ENCODE data around the gene LPCAT1. TPM values are rescaled to one million over a fixed set of nuclear protein-coding genes. Genes with fewer than 3 reads are reported as not detected.

LPCAT1 gene
- total RNA-seq, 2 donors from 2014 or later, result 17.5 to 22.7 TPM

GRCh38 chr5:1555808-1556731 is 32.3 kb upstream of the LPCAT1 start:
- ATAC-seq (no peak), DNase-seq (no peak)
- intact Hi-C loops (cut with DNase I), result no loop called here

DNA sequence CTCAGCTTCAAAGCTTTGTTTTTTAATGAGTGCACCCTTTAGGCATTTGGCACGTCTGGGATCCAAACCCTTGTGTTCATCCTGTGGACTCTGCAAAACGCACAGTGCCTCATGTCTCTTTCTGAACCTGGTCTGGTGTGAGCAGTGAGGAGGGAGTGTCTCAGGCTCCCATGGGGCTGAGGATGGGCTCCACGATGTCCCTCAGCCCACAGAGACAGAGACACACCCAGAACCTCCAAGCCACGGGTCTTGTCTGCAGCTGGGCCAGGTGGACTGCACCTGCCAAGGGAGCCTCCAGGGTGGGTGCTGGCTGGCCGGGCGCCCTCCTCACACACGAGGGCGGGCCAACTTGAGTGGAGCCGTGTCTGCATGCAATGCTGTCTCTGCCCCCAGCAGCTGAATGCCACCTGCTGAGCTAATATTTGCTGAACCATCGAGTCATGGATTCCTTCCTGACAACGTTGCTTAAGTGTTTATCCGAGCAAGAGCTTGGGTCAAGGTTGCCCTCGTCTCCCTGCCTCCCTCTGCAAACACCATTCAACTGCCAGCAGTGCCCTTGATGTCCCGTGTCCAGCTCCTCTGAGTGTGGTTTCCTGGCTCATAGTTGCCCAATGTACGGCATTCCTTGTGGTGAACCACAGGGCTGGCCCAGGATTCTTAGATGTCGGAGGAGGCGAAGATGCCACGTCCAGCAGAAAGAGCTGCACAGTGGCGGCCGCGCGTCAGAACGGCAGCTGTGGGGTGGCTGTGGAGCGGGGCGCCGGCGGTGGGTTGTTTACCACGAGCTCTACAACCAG is 31.4 kb upstream of the LPCAT1 start:
- no peak for DNase-seq
- no peak for ATAC-seq
- intact Hi-C loops (cut with DNase I), result no loop called here

DNA sequence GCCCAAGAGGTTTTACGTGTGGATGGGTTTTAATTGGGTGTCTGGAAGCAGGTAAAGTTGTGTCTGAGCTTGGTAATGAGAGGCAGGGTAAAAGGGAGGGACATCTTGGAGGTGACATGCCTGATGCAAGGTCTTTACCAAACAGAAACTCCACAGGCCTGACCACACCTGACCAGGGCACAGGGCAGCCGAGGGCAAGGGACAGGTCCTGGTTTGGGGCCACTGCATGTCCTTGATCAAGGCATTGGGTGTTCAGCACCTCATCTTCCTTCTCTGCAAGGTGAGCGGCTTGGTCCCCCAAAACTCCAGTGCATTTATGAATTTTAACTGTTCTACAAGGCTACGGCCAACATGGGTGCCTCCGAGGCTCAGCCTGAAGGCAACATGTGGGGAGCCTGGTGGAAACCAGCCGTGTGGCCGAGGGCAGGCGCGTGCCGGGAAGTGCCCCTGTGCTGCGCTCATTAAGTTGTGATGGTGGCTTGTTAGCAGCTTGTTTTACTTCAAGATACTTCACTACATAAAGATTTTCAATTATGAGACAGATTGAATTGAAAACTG is 30.7 kb upstream of the LPCAT1 start:
- ATAC-seq (no peak), DNase-seq (no peak)
- intact Hi-C loops (cut with DNase I), result no loop called here

DNA sequence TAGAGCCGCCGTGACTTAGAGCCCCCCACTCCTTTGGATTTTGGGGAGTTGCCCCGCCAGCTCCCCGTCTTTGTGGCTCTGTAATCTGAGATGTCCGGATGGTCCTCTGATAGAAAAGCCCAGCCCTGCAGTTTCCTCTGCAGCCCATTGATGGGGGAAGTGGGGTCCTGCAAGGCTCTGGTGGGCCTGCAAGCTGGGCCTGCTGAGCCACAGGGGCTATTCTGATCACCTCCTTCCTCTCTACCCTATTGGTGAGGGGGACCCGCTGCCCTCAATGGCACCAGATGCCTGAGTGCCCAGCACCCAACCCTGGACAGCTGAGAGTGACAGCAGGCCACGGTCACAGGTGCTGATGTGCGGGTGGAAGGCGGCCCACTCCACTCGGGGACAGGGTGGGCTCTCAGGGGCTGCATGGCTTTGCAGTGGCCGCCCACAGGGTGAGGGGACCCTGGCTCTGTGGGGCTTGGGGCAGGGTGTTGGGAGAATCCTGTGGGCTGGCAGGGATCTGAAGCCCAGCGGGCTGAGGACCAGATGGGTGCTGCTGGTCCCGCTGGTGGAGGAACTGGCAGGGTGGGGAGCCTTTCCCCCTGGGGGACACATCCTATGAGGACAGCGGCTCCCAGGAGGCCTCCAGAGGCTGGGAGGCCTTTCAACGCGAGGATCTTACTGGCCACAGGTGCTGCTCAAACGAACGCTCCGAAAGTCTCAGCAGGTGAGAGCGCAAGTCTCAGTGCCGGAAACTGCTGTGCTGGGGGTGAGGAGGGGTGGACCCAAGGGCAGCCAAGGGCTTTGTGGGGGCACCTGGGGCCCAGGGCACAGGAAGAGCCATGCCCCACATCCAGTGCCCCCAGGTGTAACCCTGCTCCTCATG is 30.0 kb upstream of the LPCAT1 start:
- DNase-seq, result no peak
- no peak for ATAC-seq
- intact Hi-C loops (cut with DNase I), result no loop called here

- DNase-seq (peak; percentile 46), ATAC-seq (peak; percentile 70 to 80)
- intact Hi-C loops (cut with DNase I), result no loop called here
Measured at GRCh38 chr5:1552521-1553255, 28.9 kb upstream of the LPCAT1 start.

GRCh38 chr5:1551426-1552301 is 27.9 kb upstream of the LPCAT1 start:
- intact Hi-C loops (cut with DNase I), result no loop called here
- ATAC-seq, result no peak
- no peak for DNase-seq

- ATAC-seq (no peak), DNase-seq (no peak)
- intact Hi-C loops (cut with DNase I), result no loop called here
Measured at GRCh38 chr5:1550287-1551076, 26.7 kb upstream of the LPCAT1 start.

GRCh38 chr5:1549475-1550030 is 25.8 kb upstream of the LPCAT1 start:
- ATAC-seq (no peak), DNase-seq (no peak)
- intact Hi-C loops (cut with DNase I), result no loop called here

- DNase-seq (no peak), ATAC-seq (no peak)
- intact Hi-C loops (cut with DNase I), result no loop called here
Measured at GRCh38 chr5:1548702-1549474, 25.1 kb upstream of the LPCAT1 start.

- no peak for DNase-seq
- ATAC-seq, result no peak
- intact Hi-C loops (cut with DNase I), result no loop called here
Measured at GRCh38 chr5:1547655-1548054, 23.9 kb upstream of the LPCAT1 start.

GRCh38 chr5:1547236-1547635 is 23.5 kb upstream of the LPCAT1 start:
- ATAC-seq (no peak), DNase-seq (no peak)
- intact Hi-C loops (cut with DNase I), result no loop called here

DNA sequence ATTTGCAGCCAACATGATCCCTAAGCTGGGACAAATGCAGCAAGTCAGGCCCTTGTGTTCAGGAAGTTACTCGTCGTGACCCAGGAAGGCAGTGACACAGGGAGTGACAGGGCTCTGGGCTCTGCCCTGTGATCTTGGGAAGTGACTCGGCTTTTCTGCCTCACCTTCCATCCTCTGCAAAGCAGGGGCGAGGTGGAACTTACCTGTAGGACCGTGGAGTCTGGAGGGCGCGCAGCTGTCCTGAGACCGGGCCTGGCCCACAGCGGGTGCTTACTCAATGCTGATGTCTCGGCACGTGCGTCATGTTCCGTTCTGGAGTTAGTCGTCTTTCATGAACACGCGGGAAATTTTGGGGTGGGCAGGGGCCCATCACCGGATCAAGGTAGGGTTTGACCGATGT is 22.8 kb upstream of the LPCAT1 start:
- no peak for DNase-seq
- intact Hi-C loops (cut with DNase I), result no loop called here
- ATAC-seq, result no peak

DNA sequence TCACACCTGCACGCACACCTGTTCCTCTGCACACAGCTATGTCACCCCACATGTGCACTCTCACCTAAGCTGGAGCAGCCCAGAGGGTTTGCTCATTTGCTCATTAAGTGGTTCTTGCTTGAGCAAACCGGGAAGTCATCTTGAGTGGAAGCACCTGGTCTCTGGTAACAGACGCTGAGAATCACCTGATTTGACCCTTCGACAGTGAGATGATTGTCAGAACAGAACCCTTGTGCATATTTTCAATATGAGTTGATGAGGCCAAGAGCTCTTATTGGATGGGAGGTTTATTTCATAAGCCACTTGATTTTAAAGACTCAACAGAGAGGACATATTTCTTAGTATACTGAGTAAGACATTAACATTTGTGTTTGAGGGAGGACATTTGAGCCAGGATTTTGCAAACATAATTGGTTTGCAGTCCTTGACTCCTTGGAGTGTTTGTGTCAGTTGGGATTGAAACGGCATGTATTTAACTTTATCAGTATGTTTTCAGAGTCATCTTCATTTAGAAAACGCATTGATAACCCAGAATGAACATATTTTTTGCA is 22.1 kb upstream of the LPCAT1 start:
- ATAC-seq, result no peak
- DNase-seq, result no peak
- intact Hi-C loops (cut with DNase I), result no loop called here

GRCh38 chr5:1545126-1545804 is 21.5 kb upstream of the LPCAT1 start:
- DNase-seq, result no peak
- no peak for ATAC-seq
- intact Hi-C loops (cut with DNase I), result no loop called here

Measured in left cardiac atrium (tissue), 4 donors.